HepG2 (cell line): ENCODE data around the gene SPATA25. TPM values are rescaled to one million over a fixed set of nuclear protein-coding genes. Genes with fewer than 3 reads are reported as not detected.
A peak's percentile ranks its signal among the peaks of the same experiment; 100 is the strongest.

Source experiments
- CCDC6 ChIP-seq: sonication (generic); formaldehyde crosslinking; IDR thresholded peaks from 2 replicates; pipeline ENCODE4 v1.8.1; 2022; ENCODE audit warnings: mild to moderate bottlenecking, missing genetic modification reagents, moderate library complexity
- CEBPB ChIP-seq: IDR thresholded peaks from 2 replicates; pipeline ENCODE4 v1.6.1; 2011; ENCODE audit warnings: low read depth, low read length, improper control_type of control experiment, borderline replicate concordance
- CEBPG ChIP-seq: IDR thresholded peaks from 2 replicates; pipeline ENCODE4 v1.6.1; 2016
- CHD4 ChIP-seq: fragments of 200-600 bp; sonication (generic); IDR thresholded peaks from 2 replicates; pipeline ENCODE4 v1.7.0; 2017; ENCODE audit warnings: mild to moderate bottlenecking, low read length, borderline replicate concordance
- FOXK2 ChIP-seq: fragments of 450-650 bp; IDR thresholded peaks from 2 replicates; pipeline ENCODE4 v1.6.1; 2016
- KAT2B ChIP-seq: fragments of 150-350 bp; IDR thresholded peaks from 2 replicates; pipeline ENCODE4 v1.6.1; 2014; ENCODE audit warnings: low read depth, low read length, borderline replicate concordance
- KLF15 ChIP-seq: sonication (generic); formaldehyde crosslinking; IDR thresholded peaks from 2 replicates; pipeline ENCODE4 v1.8.1; 2023; ENCODE audit warnings: borderline replicate concordance, mild to moderate bottlenecking, inconsistent platforms, missing genetic modification reagents, mixed read lengths
- MIER3 ChIP-seq: IDR thresholded peaks from 2 replicates; pipeline ENCODE4 v1.6.1; 2016; ENCODE audit warnings: missing compliant biosample characterization, borderline replicate concordance
- NFKB2 ChIP-seq: sonication (generic); formaldehyde crosslinking; IDR thresholded peaks from 2 replicates; pipeline ENCODE4 v1.4.0; 2020; ENCODE audit warnings: missing genetic modification reagents, borderline replicate concordance
- SRSF9 ChIP-seq: fragments of 200-400 bp; formaldehyde crosslinking; IDR thresholded peaks from 2 replicates; pipeline ENCODE4 v1.6.1; 2018; ENCODE audit warnings: borderline replicate concordance, mild to moderate bottlenecking, low read depth, low read length; ENCODE audit not compliant: insufficient read depth, poor library complexity, severe bottlenecking
- TAF1 ChIP-seq: sonication (generic); formaldehyde crosslinking; IDR thresholded peaks from 2 replicates; pipeline ENCODE4 v1.4.0; 2020; ENCODE audit warnings: missing genetic modification reagents
- YEATS4 ChIP-seq: sonication (generic); formaldehyde crosslinking; IDR thresholded peaks from 2 replicates; pipeline ENCODE4 v1.4.0; 2020; ENCODE audit warnings: missing genetic modification reagents, borderline replicate concordance
- ZKSCAN1 ChIP-seq: fragments of 150-350 bp; IDR thresholded peaks from 2 replicates; pipeline ENCODE4 v1.6.1; 2014; ENCODE audit warnings: low read length
- ZMYM2 ChIP-seq: sonication (generic); formaldehyde crosslinking; IDR thresholded peaks from 2 replicates; pipeline ENCODE4 v1.8.0; 2022; ENCODE audit warnings: mild to moderate bottlenecking, missing genetic modification reagents
- ZNF10 ChIP-seq: sonication (generic); formaldehyde crosslinking; IDR thresholded peaks from 2 replicates; pipeline ENCODE4 v1.4.0; 2020; ENCODE audit warnings: mild to moderate bottlenecking, low read depth, missing genetic modification reagents, borderline replicate concordance
- ZNF329 ChIP-seq: sonication (generic); formaldehyde crosslinking; IDR thresholded peaks from 2 replicates; pipeline ENCODE4 v1.9.0; 2021; ENCODE audit warnings: low read depth, mild to moderate bottlenecking, missing genetic modification reagents
- ZNF577 ChIP-seq: sonication (generic); formaldehyde crosslinking; IDR thresholded peaks from 2 replicates; pipeline ENCODE4 v1.4.0; 2020; ENCODE audit warnings: mild to moderate bottlenecking, low read depth, missing genetic modification reagents, borderline replicate concordance
- ZNF7 ChIP-seq: IDR thresholded peaks from 2 replicates; pipeline ENCODE4 v1.6.1; 2016; ENCODE audit warnings: missing biosample characterization, missing genetic modification reagents
- ZNF878 ChIP-seq: sonication (generic); formaldehyde crosslinking; IDR thresholded peaks from 2 replicates; pipeline ENCODE4 v1.8.1; 2023; ENCODE audit warnings: mild to moderate bottlenecking, missing genetic modification reagents, moderate library complexity
- polyA plus RNA-seq, 8 experiments: library from polyadenylated mRNA; depleted of rRNA in 3 of 8; stranded (reverse) in 7 of 8; unstranded in 1 of 8; fragments of >200 nt; fragmentation: Illumina TruSeq in 4 of 8; extraction: Trizol in 4 of 8; gene quantifications; 2 replicates each; pipeline versions ENCODE4 v1.2.1 to v1.2.3, GENCODE V29; 2011 to 2016; ENCODE audit warnings: low read depth in 4 of 8, missing spikeins in 1 of 8, mixed read lengths in 1 of 8; ENCODE audit not compliant: insufficient read depth in 1 of 8
- total RNA-seq, 5 experiments: library from RNA; depleted of rRNA; stranded (reverse); fragments of >200 nt; fragmentation: Illumina TruSeq; extraction: Trizol; gene quantifications; 2 replicates each; pipeline ENCODE4 v1.2.3, GENCODE V29; 2016; ENCODE audit warnings: low read depth in 1 of 5
- TF ChIP-seq, protein P1 (sequence below): sonication (generic); formaldehyde crosslinking; IDR thresholded peaks from 2 replicates; pipeline ENCODE4 v1.5.0; 2020; ENCODE audit warnings: missing genetic modification reagents
- TF ChIP-seq, protein P2 (sequence below): sonication (generic); formaldehyde crosslinking; IDR thresholded peaks from 2 replicates; pipeline ENCODE4 v1.8.1; 2023; ENCODE audit warnings: mild to moderate bottlenecking, moderate library complexity, missing genetic modification reagents
- TF ChIP-seq, protein P3 (sequence below): IDR thresholded peaks from 2 replicates; pipeline ENCODE4 v1.6.1; 2016
- TF ChIP-seq, protein P4 (sequence below): sonication (generic); formaldehyde crosslinking; IDR thresholded peaks from 2 replicates; pipeline ENCODE4 v1.5.0; 2020; ENCODE audit warnings: mild to moderate bottlenecking, missing genetic modification reagents, borderline replicate concordance

The SPATA25 gene
- total and polyA plus RNA-seq, 2 of the 13 experiments (the other 11 are each of a cell fraction or from before 2014, with no cell fraction given): 4.8 to 7.6 TPM

DNA sequence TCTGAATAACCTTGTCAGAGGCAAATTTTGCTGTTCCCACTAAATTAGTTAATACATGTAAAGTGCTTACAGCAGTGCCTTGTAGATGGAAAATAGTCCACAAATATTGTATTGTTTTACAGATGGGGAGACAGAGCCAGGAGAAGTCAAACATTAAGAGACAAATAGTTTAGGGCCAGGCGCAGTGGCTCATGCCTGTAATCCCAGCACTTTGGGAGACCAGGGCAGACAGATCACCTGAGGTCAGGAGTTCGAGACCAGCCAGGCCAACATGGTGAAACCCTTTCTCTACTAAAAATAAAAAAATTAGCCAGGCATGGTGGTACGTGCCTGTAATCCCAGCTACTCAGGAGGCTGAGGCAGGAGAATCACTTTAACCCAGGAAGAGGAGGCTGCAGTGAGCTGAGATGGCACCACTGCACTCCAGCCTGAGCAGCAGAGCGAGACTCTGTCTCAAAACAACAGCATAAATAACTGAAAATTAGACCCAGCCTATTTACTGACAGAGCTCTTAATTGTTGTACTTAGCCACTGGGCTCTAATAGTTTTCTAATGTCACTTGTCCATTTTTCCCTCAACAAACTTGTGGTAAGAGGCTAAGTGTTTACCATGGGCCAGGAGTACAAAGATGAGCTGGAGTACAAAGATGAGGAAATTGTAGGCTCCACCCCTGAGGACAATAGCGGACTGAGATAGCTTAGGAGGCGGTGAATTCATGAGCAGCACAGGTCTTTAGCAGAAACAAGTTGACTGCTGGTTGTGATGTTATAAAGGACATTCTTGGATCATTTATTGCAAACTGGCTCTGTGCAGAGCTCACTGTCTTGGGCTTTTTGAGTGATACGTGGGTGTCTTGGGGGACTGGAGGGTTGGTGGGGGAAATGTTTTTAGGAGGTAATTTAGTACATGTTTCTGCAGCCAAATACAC is 23.6 kb downstream of the SPATA25 start (continued):
- TF ChIP-seq ZMYM2 (CRISPR knock-in tag): peak; percentile 88
- TF ChIP-seq, protein P1, sequence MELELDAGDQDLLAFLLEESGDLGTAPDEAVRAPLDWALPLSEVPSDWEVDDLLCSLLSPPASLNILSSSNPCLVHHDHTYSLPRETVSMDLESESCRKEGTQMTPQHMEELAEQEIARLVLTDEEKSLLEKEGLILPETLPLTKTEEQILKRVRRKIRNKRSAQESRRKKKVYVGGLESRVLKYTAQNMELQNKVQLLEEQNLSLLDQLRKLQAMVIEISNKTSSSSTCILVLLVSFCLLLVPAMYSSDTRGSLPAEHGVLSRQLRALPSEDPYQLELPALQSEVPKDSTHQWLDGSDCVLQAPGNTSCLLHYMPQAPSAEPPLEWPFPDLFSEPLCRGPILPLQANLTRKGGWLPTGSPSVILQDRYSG (CRISPR knock-in tag): no peak
- TF ChIP-seq ZNF329: no peak
- TF ChIP-seq KLF15 (CRISPR knock-in tag): no peak
- TF ChIP-seq FOXK2: peak; percentile 85
- peak; percentile 87 for TF ChIP-seq CEBPG
- TF ChIP-seq, protein P2, sequence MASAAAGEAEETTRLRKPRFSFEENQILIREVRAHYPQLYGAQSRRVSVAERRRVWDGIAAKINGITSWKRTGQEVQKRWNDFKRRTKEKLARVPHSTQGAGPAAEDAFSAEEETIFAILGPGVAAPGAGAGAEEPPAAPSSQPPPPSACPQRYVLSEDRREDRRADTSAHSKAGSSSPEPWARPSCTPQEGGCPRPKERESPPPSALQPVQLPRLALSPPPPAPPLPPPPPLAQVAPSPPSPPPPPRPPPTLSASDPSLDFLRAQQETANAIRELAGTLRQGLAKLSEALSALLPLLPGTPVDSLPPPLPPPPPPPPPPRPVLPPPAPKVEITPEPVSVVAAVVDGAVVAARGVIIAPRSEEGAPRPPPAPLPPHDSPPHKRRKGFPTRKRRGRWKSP (CRISPR knock-in tag): no peak
- TF ChIP-seq ZNF878: no peak
- TF ChIP-seq KAT2B: no peak
- peak; percentile 35; the same call in 1 of the 2 replicates for TF ChIP-seq CHD4
- TF ChIP-seq, protein P3, sequence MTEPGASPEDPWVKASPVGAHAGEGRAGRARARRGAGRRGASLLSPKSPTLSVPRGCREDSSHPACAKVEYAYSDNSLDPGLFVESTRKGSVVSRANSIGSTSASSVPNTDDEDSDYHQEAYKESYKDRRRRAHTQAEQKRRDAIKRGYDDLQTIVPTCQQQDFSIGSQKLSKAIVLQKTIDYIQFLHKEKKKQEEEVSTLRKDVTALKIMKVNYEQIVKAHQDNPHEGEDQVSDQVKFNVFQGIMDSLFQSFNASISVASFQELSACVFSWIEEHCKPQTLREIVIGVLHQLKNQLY (CRISPR knock-in tag): 0 out of 2 replicates have a peak, but pooled peaks have one; percentile 13
- TF ChIP-seq YEATS4: no peak; the same call in 1 of the 2 replicates
- TF ChIP-seq ZKSCAN1: no peak
- no peak for TF ChIP-seq ZNF577 (CRISPR knock-in tag)
- no peak for TF ChIP-seq ZNF10
- no peak for TF ChIP-seq NFKB2
- TF ChIP-seq TAF1: no peak
- TF ChIP-seq ZNF7 (CRISPR knock-in tag): peak; percentile 68
- TF ChIP-seq CCDC6 (CRISPR knock-in tag): no peak
- TF ChIP-seq SRSF9: no peak
- TF ChIP-seq MIER3 (CRISPR knock-in tag): peak; percentile 76; the same call in 1 of the 2 replicates
- TF ChIP-seq, protein P4, sequence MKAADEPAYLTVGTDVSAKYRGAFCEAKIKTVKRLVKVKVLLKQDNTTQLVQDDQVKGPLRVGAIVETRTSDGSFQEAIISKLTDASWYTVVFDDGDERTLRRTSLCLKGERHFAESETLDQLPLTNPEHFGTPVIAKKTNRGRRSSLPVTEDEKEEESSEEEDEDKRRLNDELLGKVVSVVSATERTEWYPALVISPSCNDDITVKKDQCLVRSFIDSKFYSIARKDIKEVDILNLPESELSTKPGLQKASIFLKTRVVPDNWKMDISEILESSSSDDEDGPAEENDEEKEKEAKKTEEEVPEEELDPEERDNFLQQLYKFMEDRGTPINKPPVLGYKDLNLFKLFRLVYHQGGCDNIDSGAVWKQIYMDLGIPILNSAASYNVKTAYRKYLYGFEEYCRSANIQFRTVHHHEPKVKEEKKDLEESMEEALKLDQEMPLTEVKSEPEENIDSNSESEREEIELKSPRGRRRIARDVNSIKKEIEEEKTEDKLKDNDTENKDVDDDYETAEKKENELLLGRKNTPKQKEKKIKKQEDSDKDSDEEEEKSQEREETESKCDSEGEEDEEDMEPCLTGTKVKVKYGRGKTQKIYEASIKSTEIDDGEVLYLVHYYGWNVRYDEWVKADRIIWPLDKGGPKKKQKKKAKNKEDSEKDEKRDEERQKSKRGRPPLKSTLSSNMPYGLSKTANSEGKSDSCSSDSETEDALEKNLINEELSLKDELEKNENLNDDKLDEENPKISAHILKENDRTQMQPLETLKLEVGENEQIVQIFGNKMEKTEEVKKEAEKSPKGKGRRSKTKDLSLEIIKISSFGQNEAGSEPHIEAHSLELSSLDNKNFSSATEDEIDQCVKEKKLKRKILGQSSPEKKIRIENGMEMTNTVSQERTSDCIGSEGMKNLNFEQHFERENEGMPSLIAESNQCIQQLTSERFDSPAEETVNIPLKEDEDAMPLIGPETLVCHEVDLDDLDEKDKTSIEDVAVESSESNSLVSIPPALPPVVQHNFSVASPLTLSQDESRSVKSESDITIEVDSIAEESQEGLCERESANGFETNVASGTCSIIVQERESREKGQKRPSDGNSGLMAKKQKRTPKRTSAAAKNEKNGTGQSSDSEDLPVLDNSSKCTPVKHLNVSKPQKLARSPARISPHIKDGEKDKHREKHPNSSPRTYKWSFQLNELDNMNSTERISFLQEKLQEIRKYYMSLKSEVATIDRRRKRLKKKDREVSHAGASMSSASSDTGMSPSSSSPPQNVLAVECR: no peak; the same call in 1 of the 2 replicates
- TF ChIP-seq CEBPB: peak; percentile 80
